ENCODE measurements around the gene LPIN2. TPM values are rescaled to one million over a fixed set of nuclear protein-coding genes. Genes with fewer than 3 reads are reported as not detected.

The LPIN2 gene
- total RNA-seq, 1 experiment from 2014 or later, result 13.1 TPM

- Mint-ChIP-seq H3K27me3 (ENCODE audit: insufficient read depth, unreplicated experiment) (no peaks in the 10 kb centered on the region), H3K27ac (ENCODE audit: low read depth, unreplicated experiment) (peak overlapping the region; percentile 75), H3K4me3 (ENCODE audit: unreplicated experiment) (peak overlapping the region; percentile 4), H3K9me3 (ENCODE audit: unreplicated experiment) (no peaks in the 10 kb centered on the region), H3K36me3 (ENCODE audit: insufficient read depth, unreplicated experiment) (peaks cover 6% of the 10 kb centered on the region), H3K4me1 (ENCODE audit: insufficient read depth, unreplicated experiment) (peaks cover 30% of the 10 kb centered on the region)
- ChIA-PET POLR2A (interaction anchor here (0.6 to 2.3 kb wide), 9 partner anchors 12 to 461 kb away, joined by 3 to 18 read pairs (median 4); partner anchors contain the start of genes LPIN2 and MYL12A), CTCF (interaction anchor here (0.6 to 5.5 kb wide), 6 partner anchors 10 to 208 kb away, joined by 3 to 66 read pairs (median 8); no protein-coding TSS in a partner anchor)
- TF ChIP-seq CTCF (IDR thresholded peaks at IDR 0.05; ENCODE audit: unreplicated experiment), result no peak
- intact Hi-C loops (cut with micrococcal nuclease), result loop anchor here (5.0 kb wide), 1 partner anchor 41 kb away; no protein-coding TSS in a partner anchor
- peak; percentile 57 for DNase-seq (ENCODE audit: unreplicated experiment)
- no TSS peak for BruUV-seq (replicated peaks)
Measured at GRCh38 chr18:2987876-2988790, 24.8 kb downstream of the LPIN2 start.

- H3K36me3 Mint-ChIP-seq (ENCODE audit: insufficient read depth, unreplicated experiment), result no peaks in the 10 kb centered on the region
- H3K27ac Mint-ChIP-seq (ENCODE audit: low read depth, unreplicated experiment), result no peak overlapping the region
- H3K9me3 Mint-ChIP-seq (ENCODE audit: unreplicated experiment), result no peaks in the 10 kb centered on the region
- CTCF ChIA-PET, result interaction anchor here (0.5 to 5.5 kb wide), 20 partner anchors 12 to 680 kb away, joined by 3 to 66 read pairs (median 4); partner anchors contain the start of gene MYL12A
- peaks cover 32% of the 10 kb centered on the region for H3K4me1 Mint-ChIP-seq (ENCODE audit: insufficient read depth, unreplicated experiment)
- TF ChIP-seq CTCF (IDR thresholded peaks at IDR 0.05; ENCODE audit: unreplicated experiment), result no peak
- BruUV-seq (replicated peaks), result no TSS peak
- DNase-seq (ENCODE audit: unreplicated experiment), result no peak
- H3K27me3 Mint-ChIP-seq (ENCODE audit: insufficient read depth, unreplicated experiment), result no peaks in the 10 kb centered on the region
- no peak overlapping the region for H3K4me3 Mint-ChIP-seq (ENCODE audit: unreplicated experiment)
- POLR2A ChIA-PET, result interaction anchor here (0.8 to 2.4 kb wide), 4 partner anchors 13 to 263 kb away, joined by 3 to 19 read pairs (median 6); partner anchors contain the start of gene MYL12A
- intact Hi-C loops (cut with micrococcal nuclease), result loop anchor here (5.0 kb wide), 1 partner anchor 39 kb away; no protein-coding TSS in a partner anchor
Measured at GRCh38 chr18:2986150-2986865, 26.6 kb downstream of the LPIN2 start.

- TF ChIP-seq CTCF (IDR thresholded peaks at IDR 0.05; ENCODE audit: unreplicated experiment), result peak; percentile 37
- Mint-ChIP-seq H3K9me3 (ENCODE audit: unreplicated experiment) (no peaks in the 10 kb centered on the region), H3K4me1 (ENCODE audit: insufficient read depth, unreplicated experiment) (peaks cover 35% of the 10 kb centered on the region), H3K27ac (ENCODE audit: low read depth, unreplicated experiment) (no peak overlapping the region), H3K36me3 (ENCODE audit: insufficient read depth, unreplicated experiment) (no peaks in the 10 kb centered on the region), H3K4me3 (ENCODE audit: unreplicated experiment) (no peak overlapping the region), H3K27me3 (ENCODE audit: insufficient read depth, unreplicated experiment) (no peaks in the 10 kb centered on the region)
- ChIA-PET POLR2A (interaction anchor here (0.5 to 2.4 kb wide), 8 partner anchors 8 to 668 kb away, joined by 3 to 19 read pairs (median 4); partner anchors contain the start of gene MYL12A), CTCF (interaction anchor here (0.5 to 5.5 kb wide), 24 partner anchors 9 to 459 kb away, joined by 3 to 66 read pairs (median 4); partner anchors contain the start of gene MYL12A)
- peak; percentile 52 for DNase-seq (ENCODE audit: unreplicated experiment)
- no TSS peak for BruUV-seq (replicated peaks)
- intact Hi-C loops (cut with micrococcal nuclease), result loop anchor here (5.0 kb wide), 1 partner anchor 38 kb away; no protein-coding TSS in a partner anchor
Measured at GRCh38 chr18:2985628-2986027, 27.3 kb downstream of the LPIN2 start.
